ENCODE measurements around the gene MIXL1.
"Not testable (repeated sequence)": the region's sequence is repeated elsewhere in the genome, so short reads cannot be mapped to it uniquely, and the experiment has no call there.

Gene MIXL1

DNA sequence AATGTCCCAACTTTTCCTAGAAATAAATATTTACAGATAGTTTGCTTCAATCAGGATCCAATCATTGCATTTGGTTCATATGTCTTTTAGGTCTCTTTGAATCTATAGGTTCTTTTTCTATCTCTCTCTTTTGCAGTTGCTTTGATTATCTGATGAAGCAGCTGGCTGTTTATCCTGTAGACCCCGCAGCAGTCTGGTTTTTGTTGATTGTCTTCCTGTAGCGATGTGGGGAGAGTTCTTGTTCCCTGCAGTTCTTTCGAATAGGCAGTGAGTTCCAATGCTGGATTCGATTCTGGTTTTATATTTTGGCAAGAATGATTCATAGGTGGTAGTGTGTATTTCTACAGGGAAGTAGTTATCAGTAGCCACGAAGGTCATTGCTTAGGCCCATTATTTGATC lies 7.4 kb upstream of the MIXL1 start:
- DNase-seq: peak; percentile 58

DNA sequence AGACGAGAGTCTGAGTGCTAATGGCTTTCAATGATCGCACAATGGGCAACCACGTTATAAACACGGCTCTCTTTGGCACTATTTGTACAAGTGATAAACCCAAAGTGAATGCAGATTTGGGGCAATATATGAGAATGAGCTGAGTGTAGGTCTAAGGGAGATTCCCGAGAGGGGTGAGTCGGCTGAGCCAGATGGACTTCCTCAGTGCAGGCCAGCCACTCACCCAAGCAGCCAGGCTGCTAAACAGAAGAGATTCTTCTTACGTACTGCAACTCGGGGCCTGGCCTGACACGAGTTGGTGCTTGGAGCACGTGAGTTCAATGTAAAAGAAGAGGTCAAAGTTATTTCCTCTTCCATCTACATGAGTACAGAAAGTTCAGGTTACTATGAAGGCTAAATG lies 6.2 kb upstream of the MIXL1 start:
- DNase-seq: no peak

DNA sequence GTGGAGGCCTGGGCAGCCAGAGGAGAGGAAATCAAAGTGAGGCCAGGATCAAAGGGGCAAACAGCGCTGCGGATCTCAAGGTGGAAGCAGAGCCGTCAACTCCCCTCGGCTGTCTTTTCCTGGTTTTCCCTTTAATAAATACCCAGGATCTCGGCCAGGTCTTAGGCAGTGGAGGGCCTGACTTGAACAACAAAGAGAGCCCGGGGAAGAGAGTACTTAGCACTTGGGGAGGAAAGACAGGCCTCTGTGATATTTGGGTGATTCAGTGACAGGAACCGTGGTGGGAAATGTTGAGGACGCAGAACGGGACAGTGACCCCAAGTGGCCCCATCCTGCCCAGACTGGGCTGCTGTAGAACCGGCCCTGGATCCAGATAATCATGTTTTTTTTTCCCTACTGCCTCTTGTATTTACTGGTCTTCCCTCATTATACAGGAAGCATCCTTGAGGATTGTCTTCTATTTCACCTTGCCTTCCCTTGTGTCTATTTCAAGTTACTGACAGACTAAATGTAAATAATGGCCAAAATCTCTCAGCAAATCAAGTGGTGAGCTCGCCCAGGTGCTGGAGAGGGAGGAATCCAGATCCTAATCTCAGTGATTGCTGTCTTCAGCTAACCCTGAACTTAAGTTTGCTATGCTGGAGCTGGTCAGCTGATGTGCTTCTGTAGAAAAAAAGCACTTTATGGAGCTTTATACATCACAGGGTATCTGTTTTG lies 2.8 kb upstream of the MIXL1 start:
- DNase-seq: no peak

DNA sequence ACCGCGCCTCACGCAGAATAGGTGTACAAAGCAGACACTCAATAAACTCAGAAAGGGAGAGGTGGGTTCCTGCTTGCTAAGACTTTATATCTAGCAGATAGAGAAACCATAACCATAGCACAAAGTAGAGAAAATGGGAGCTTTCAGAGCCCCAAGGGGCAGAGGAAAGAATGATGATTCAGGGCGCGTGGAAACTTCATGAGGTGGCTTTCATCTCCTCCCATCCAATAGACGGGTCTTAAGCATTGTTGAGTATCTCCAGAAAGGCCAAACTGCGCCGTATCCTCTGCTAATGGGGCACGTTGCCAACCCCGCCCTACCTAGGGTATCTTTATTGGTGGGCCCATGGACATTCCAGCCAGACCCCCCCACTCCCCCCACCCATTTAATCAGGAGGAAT lies 778 bp upstream of the MIXL1 start:
- no peak for DNase-seq

DNA sequence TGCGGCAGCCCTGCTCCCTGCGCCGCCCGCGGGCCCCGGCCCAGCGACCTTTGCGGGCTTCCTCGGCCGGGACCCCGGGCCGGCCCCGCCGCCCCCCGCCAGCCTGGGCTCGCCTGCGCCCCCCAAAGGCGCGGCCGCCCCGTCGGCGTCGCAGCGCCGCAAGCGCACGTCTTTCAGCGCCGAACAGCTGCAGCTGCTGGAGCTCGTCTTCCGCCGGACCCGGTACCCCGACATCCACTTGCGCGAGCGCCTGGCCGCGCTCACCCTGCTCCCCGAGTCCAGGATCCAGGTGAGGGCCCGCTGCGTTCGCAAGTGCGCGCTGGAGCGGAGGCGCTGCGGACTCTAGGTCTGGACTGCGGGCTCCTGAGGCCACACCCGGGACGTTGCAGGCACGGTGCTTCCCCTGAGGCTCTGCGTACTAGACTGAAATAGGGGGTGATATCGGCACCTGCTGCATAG lies 351 bp downstream of the MIXL1 start:
- peak; percentile 60 for DNase-seq

DNA sequence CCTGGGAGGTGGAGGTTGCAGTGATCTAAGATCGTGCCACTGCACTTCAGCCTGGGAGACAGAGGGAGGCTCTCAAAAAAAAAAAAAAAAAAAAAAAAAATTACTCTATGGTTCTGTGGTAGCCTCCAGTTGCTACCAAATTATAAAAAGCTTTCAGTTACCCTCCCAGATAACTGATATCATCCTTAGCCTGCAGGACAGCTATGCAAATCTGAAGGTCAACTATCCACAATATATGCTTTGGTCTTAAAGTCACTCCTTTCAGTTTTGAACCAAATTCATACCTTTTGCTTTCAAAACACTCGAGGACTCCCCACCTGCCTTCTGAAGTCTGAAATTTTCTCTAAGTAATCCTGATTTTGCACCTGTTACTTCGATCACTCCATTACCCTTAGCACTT lies 3.1 kb downstream of the MIXL1 start:
- no peak for DNase-seq

DNA sequence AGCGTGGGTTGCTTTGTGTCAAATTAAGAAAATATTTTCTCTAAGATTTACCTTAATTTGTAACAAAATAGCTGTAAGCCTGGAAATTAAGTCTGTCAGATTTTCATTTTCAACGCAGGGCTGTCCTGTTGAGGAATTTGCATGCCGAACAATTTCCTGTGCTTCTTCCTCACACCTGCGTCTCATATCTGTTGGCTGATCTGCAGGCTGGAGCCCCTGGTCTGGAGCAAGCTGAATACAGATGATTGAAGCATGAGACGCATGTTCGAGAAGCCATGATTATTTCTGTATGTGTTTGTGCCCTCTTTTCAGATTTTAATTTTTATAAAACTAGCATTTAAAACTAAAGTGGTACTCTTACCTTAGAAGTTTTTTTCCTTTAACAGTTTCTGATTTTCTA lies 9.8 kb downstream of the MIXL1 start:
- DNase-seq: no peak

DNA sequence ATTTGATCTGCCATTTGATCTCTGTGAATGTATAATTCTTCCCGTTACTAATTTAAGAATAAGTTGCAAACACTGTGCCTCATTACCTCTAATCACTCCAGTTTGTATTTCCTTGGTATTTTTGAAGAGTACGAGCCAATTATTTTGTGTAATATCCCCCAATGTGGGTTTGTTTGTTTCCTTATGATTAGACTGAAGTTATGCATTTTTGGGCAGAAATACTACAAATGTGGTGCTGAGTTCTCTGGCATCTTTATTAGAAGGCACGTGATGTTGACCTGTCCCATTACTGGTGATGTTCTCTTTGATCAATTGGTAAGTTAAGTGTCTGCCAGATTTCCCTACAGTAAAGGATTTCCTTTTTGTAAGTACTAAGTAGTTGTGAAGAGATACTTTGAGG lies 10.3 kb downstream of the MIXL1 start:
- DNase-seq: peak; percentile 28

DNA sequence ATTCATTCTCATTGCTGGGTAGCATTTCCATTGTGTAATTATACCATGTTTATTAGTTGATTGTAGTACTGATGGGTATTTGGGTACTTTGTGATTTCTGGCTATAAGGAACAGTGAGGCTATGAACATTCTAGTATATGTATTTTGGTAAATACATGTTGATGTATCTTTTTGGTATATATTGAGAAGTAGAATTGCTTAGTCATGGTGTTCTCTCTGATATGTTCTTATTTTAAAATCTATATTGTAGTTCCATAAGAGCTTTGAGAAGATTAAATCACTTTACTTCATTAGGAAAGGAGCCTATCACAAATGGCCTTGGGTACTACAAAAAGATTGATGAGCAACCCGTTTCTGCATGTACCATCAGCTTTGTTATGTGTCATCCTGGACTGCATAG lies 13.4 kb downstream of the MIXL1 start:
- no peak for DNase-seq

DNA sequence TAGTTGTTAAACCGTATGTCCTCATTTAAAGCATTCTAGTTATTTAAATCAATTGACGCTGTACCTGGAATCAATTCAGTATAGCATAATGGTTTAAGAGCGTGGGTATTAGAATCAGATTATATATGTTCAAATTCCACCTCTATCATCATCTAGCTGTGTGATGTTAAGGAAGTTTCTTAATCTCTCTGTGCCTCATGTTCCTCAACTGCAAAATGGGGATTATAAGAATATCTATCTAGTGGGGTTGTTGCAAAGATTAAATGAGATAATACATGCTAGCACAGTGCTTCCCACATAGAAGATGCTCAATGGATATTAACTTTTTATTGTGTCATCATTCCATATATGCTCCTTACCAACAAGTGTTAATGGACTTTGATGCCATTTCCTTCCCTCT lies 16.0 kb downstream of the MIXL1 start:
- no peak for DNase-seq

DNA sequence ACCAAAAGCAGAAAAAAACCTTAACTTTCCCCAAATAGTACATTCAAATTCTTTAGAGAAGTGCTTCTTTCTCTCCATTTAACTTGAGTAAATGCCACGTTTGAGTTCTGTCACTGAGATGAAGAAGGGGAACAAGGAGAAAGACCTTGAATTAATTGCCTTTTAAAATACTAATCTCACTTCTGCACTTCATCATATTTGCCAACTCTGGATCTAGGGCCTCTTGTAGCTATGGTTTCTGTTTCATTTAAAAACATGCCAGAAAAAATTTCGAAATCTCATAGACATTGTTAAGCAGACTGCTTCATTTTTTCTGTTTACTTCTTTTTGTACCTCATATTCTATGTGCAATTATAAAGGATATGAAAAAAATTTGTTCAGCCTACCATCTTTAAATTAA lies 24.6 kb downstream of the MIXL1 start:
- peak; percentile 44 for DNase-seq

DNA sequence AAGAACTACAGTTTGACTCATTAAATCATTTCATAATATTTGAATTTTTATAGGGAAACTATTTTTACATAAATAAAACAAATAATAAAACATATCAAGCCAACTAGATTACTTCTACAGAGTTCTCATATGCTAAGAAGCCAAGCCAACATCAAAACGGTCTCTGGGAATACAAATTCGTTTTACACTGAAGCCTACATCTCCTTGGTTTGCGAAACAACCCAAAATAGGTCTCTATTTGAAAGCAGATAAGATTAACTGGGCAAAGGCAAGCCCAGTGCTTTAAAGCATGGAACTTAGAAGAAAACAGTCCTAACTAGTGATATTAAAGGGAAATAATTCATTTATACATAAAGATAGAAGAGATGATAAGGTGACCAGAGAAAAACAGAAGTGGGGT lies 25.3 kb downstream of the MIXL1 start:
- no peak for DNase-seq

DNA sequence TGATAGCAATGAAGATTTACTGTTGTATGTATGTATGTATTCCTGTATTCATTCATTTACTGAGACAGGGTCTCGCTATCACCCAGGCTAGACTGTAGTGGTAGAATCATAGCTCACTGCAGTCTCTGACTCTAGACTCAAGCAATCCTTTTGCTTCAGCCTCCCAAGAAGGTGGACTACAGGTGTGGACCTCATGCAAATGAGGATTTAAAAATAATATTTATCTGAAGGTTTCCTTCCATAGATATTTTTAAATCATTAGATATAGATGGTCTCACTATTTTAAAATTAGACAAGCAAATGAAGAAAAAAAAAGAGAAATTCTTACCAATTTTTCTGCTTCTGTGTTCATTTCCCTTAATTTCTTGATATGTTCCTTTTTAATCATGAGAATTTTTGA lies 27.0 kb downstream of the MIXL1 start:
- no peak for DNase-seq

DNA sequence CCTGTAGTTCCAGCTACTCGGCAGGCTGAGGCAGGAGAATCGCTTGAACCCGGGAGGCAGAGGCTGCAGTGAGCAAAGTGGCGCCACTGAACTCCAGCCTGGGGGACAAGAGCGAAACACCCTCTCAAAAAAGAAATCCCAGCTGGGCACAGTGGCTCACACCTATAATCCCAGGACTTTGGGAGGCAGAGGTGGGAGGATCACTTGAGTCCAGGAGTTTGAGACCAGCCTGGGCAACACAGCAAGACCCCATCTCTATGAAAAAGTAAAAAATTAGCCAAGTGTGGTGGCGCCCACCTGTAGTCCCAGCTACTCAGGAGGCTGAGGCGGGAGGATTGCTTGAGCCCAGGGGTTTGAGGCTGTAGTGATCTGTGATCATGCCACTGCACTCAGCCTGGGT lies 29.4 kb downstream of the MIXL1 start:
- DNase-seq: not testable (repeated sequence)

DNA sequence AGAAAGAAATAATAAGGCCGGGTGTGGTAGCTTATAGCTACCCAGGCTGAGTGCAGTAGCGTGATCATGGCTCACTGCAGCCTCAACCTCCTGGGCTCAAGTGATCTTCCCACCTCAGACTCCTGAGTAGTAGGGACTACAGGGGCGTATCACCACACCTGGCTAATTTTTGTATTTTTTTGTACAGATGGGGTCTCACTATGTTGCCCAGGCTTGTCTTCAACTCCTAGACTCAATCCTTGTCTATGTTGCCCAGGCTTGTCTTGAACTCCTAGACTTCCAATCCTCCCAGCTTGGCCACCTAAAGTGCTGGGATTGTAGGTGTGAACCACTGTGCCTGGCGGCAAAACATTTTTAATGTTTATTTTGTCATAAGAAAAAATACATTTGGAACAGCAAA lies 30.5 kb downstream of the MIXL1 start:
- DNase-seq: no peak

DNA sequence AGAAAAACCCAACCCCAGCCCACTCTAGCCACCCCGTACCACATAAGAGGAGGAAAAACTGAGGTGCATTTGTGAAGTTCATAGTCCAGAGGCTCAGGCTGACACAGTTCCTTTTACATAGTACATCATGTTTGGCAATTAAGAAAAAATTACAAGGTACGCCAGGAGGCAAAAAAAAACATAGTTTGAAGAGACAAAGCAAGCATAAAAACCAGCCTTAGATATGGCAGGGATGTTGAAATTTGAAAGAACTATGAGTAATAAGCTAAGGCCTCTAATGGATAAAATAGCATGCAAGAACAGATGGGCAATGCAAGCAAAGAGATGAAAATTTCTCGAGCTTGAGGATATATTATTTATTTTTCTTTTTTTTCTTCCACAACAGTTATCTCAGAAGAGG lies 31.9 kb downstream of the MIXL1 start:
- no peak for DNase-seq

DNA sequence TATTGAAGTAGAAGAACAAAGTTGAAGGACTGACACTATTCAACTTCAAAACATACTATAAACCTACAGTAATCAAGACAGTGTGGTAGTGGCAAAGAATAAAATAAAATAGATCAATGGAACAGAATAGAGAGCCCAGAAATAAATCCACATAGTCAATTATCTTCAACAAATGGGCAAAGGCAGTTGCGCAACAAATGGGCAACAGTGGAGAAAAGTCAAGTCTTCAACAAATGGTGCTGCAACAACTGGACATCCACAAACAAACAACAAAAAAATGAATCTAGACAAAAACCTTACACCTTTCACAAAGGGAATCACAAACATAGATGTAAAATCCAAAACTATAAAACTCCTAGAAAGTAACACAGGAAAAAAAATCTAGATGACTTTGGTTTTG lies 38.4 kb downstream of the MIXL1 start:
- no peak for DNase-seq

DNA sequence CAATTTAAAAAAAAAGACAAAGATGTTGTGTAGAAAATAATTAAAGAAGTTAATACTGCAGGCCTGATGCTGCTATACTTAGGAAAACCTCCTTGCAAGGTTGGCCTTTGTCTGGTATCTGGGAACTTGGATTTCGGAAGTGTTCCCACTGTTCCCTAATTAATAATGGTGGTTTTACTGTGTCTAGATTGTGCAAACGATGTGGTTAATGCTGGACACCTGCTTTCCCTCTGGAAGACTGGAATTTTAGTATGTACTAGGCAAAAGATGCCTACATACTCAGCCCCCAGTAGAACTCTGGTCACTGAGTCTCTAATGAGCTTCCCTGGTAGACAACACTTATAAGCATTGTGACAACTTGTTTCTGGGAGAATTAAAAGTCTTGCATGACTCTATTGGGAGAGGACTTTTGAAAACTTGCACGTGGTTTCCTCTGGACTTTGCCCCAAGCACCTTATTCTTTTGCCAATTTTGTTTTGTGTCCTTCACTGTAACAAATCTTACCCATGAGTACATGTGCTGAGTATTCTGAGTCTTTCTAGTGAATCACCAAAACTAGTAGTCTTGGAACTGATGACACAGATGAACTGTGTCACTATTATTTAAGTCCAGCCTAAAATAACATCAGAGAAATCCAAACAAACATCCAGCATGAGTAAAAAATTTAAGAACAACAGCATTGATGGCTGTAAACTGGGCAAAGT lies 45.1 kb downstream of the MIXL1 start:
- no peak for DNase-seq

DNA sequence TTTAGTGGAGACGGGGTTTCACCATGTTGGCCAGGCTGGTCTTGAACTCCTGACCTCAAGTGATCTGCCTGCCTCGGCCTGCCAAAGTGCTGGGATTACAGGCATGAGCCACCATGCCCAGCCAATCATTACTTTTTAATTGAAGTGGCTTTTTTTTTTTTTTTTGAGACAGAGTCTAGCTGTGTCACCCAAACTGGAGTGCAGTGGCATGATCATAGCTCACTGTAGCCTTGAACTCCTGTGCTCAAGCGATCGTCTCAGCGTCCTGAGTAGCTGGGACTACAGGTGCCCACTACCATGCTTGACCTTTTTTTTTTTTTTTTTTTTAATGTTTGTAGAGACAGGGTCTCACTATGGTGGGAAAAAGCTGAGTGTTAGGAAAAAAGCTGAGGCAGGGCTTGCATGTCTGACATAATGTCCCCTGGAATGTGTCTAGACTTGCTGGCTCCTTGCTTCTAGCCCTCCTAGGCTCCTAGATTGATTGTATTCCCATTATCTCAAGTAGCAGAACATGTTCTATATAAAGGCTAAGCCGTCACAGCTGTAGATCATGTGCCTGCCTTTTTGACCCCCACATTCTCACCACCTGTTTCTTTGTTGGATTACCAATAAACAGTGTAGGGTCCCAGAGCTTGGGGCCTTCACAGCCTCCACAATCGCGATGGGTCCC lies 48.9 kb downstream of the MIXL1 start:
- not testable (repeated sequence) for DNase-seq

DNA sequence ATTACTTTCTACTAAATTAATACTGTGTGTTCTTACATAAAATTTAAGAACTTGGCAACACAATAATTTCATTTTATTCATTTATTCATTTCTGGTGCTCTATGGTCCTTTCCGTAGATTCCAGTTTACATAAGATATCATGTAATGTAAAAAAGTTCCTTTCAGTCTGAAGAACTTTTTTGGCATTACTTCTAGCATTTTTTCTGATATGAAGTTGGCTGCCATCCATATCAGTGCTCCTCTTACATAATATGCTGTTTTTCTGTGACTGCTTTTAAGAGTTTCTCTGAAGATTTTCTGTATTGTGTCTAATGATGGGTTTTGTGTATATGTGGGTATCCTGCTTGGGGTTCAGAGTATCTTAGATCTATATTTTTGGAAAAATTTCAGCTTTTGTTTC lies 50.7 kb downstream of the MIXL1 start:
- peak; percentile 9 for DNase-seq

DNA sequence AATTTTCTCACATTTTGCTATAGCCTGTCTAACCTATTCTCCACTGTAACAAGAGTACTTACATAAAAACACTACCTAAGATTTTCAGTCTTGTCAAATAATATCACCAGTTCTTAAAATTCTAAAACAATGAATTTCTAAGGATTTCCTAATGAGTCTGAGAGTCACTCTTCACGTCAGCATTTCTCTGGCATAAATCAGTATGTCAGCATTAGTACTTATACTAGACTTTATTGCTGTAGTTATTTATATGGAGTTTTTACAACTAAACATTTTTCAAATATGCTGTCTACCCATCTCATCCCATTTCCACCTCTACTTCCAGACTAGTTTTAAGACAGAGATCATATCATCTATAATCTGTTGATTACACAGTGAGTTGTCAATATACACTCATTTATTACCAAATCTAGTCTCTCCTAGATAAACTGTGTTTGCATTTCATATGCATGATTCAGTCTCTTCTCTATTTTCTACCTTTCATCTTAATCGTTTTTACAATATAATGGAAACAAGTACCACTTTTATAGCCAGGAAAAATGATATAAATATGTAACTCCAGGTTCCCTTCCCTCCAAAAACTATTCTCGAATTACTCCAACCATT lies 52.7 kb downstream of the MIXL1 start:
- DNase-seq: no peak

Measured in hematopoietic multipotent progenitor cell treated with erythropoietin and hydrocortisone succinate and interleukin-3 and kit ligand, for 4 days (in vitro differentiated cells).